HG03196 (cell line): ENCODE data around the gene GYPE.
"Not testable (repeated sequence)": the region's sequence is repeated elsewhere in the genome, so short reads cannot be mapped to it uniquely, and the experiment has no call there.

Source experiments
- ATAC-seq: cut with Tn5 transposase; IDR thresholded peaks from one replicate; pipeline ENCODE4 v1.9.1; 2021; ENCODE audit not compliant: unreplicated experiment

GYPE gene

DNA sequence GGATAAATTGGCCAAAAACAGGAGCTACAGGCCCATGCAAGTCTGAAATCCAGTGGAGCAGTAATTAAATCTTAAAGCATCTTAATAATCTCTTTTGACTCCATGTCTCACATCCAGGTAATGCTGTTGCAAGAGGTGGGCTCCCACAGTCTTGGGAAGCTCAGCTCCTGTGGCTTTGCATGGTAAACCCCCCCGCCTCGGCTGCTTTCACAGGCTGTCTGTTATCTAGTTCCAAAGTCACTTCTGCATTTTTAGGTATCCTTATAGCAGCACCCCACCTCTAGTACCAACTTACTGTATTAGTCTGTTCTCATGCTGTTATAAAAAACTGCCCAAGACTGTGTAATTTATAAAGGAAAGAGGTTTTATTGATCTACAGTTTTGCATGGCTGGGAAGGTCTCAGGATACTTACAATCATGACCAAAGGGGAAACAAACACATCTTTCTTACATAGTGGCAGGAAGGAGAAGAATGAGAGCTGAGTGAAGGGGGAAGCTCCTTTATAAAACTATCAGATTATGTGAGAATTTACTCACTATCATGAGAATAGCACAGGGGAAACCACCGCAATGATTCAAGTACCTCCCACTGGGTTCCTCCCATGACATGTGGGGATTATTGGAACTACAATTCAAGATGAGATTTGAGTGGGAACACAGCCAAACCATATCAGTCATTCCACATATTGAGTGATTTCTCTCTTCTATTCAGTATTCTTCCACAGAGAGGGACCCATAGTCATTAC, 34.7 kb downstream of the GYPE start:
- not testable (repeated sequence) for ATAC-seq

DNA sequence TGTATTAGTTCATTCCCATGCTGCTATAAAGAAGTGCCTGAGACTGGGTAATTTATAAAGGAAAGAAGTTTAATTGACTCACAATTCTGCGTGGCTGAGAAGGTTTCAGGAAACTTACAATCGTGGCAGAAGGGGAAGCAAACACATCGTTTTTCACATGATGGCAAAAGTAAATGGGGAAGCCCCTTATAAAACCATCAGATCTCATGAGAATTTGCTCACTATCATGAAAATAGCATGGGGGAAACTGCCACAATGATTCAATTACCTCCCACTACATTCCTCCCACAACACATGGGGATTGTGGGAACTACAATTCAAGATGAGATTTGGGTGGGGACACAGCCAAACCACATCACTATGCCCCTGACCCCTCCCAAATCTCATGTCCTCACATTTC, 35.4 kb downstream of the GYPE start:
- not testable (repeated sequence) for ATAC-seq

DNA sequence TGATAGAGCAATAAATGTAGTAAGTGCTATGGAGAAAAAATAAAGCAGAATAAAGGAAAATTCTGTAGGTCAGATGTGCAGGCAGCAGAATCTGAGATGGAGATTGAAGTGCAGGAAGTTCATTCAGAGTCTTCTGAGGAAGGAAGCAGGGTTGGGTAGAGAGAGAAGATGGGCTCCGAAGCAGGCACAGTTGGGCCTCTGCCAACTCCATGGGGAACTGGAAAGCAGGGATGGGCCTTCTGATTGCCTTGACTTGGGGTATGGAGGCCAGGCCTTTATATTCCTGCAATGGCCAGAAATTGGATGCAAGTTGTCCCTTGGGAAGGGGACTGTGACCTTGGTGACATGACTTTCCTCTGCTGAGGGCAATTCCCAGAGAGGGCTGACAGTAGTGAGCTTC, 42.6 kb downstream of the GYPE start:
- not testable (repeated sequence) for ATAC-seq

DNA sequence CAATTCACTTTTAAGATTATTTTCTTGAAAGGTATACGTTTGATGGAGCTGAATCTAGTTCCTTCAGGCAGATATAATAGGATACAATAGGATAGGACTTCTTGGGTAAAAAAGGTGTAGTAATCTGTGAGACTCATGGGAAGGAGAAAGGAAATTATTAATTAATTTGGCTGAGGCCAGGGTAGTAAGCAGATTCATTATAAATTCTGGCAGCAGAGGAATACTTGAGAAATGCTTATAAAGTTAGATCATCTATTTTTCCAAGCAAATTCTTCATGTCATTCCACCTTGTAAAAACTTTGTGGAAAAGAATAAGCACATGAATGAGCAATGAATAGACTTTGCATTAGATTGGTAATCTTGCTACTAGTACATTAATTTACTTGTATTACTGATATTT, 46.9 kb downstream of the GYPE start:
- ATAC-seq = no peak

DNA sequence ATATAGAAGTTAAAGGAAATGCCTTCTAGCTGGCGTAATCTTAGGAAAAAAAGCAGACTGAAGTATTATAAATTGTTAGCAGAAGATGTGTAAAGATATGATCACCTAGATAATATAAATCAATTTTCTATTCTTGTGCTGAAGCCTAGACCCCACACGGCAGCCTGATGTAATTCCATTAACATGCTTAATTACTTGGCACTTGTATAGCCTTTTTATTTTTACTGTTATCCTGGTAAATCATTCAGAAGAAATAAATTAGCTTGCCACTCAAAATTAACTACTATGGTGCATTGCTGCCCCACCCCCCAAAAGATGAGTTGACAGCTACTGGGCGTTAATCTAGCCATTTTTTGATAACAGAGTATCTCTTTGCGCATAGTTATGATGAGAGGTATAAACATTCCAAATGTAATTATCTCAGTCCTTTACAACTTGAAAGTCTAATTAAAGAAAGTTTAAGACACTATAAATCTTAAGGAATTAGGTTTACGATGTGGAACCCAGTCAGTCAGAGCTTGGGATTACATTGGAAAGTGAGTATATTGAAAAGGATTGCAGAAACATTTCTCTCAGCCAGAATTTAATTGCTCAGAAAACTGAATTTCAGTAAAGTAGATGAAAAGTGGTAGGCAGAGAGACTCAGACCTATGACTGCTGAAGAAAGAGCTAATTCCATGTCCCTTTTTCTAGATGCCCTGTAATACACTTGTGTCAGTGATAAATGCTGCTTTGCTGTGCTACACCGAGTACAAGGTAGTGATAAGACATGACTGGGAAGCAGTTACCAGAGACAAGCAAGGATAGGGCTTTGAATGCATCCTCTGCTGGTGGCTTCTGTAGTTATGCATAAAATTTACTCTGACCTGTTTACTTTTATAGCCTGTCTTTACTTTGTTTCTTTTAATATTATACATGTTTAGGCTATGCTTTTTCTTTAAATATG, 47.7 kb downstream of the GYPE start:
- ATAC-seq = not testable (repeated sequence)

DNA sequence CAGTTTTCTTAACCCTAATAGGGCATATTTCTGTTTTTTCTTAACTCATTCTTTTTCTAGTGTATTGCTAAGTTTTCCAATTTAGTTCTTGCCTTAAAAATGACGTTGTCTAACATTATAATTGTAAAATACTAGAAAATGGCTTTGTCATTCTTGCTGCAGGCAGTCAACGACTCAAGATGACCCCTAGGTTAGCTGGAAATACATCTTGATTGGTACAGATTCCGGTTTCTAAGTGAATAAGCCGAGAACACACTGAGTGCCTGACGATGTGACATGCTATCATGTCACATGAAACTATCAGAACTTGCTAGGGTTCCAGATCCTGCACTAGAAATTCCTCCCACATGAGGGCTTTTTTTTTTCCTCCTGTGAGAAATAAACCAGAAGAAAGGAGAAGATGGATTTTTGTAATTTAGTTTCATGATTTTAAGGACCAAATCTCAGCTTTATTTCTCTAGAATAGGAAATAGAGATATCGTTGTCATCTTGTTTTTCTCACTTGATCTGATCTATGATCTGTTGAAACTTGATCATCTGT, 49.3 kb downstream of the GYPE start:
- ATAC-seq = not testable (repeated sequence)

DNA sequence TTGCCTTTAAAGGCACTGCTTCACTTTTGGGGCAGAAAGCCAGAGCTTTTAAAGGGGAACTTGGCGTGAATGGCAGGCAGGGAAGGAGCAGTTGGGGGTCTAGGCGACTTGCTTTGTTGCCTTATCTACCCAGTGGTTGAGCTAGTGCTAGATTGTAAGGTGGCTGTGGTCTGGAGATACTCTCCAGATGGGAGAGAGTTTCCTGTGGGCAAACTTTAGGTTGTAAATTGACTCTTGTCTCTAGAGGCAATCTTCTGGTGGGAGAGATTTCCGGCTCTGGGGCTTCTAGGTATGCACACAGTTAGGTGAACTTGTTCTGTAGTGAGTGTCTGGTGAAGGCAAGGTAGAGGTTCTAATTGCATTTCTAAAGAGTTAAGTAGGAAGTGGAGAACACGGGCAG, 50.7 kb downstream of the GYPE start:
- ATAC-seq = not testable (repeated sequence)

DNA sequence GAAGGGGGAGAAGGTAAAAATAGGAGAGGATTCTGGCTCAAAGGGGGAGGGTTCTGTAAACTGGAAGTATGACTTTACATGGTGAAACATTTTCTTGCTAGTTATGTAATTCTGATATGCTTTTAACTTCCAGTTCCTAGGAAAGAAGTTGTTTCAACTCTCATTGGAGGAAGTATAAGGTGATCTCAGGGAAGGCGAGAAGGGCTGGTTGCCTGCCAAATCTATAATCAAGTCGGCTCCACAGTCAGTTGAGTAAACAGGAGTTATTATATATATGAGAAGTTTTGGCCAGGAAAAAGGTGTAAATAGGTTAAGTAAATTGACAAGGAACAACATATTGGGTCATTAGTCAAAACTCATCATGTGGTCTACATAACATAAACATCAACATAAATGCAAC, 56.1 kb downstream of the GYPE start:
- ATAC-seq = not testable (repeated sequence)

DNA sequence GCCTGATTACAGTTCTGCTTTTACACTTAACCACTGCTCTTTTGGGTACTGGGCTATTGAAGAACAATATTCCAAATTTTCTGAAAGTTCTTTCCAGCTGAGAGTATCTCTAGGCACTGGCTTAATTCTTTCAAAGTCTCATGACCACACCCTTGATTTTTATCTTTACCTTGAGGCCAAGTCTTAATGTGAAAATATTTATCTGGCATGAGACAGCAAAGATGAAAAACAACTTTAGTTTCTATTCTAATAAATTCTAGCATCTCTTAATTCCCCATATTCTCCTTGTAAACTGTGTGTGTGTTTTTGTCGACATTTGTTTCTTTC, 61.9 kb downstream of the GYPE start:
- ATAC-seq = not testable (repeated sequence)

DNA sequence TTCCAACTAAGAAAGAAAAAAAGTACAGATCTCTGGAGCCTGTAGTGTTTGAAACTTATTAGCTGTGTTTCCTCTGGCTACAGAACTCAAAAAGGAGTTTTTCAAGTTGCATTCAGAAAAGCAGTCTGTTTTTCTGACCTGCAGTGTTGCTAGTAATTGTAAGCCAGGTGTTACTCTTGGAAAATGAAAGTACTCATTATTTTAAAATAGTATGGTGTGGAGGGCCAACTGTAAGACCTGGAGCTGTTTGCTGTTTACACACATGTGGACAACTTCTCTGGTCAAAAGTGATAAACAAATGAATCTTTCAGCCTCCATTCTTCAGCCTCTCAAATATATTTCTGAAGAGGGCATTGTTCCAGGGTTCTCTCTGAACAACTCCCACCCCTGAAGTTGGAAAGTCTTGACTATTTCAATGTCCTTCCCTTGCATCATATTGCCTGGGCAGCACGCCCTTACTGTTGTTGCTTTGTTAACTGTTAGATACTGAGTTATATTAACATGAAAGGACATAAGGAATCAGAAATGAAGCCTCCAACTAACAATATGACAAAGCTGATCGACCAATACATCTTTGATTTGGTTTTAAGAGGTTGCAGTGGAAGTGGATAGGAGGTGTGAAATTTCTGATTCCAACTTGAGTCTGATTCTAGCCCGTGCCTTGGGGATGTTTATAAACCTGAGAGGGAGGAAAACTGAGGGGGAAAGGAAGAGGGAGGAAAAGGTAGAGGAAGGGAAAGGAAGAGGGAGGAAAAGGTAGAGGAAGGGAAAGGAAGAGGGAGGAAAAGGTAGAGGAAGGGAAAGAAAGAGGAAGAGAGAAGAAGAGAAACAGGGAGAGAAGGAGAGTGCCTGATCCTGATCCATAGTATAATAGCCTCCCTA, 62.5 kb downstream of the GYPE start:
- ATAC-seq = not testable (repeated sequence)

DNA sequence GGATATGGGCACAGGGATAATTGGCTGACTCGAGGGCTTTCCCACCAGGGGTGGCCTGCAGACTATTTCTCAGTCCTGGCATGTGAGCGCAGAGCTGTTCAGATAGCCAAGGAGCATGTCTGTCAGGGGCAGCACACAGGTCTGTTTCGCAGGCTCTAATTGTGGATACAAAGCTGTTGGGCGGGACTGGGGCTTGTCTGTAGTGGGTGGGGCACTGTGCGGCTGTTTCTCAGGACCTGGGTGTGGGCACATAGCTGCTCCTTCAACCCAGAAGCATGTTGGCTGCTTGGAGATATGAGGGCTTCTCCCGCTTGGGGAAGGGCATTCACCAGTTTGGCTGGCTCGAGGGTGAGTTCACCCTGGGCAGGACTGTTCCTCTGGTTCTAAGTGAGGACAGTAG, 65.9 kb downstream of the GYPE start:
- ATAC-seq = not testable (repeated sequence)

DNA sequence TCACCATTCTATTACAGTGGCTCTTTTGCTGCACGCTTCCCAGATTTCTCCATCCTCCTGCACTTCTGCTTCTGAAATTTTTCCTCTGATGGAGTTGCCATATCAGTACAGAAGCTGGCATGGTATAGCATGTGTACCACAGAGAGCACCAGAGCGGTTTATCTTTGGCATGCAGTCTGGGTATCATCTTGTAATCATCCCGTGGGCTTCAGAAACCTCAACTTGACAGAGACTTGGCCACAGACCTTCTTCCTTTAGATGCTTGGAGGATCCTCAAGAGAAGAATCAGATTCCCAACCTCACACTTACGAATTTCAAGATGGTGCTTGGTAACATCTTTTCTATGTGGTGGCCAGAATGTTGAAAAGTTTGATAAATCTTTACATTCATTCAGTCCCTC, 71.2 kb downstream of the GYPE start:
- not testable (repeated sequence) for ATAC-seq

DNA sequence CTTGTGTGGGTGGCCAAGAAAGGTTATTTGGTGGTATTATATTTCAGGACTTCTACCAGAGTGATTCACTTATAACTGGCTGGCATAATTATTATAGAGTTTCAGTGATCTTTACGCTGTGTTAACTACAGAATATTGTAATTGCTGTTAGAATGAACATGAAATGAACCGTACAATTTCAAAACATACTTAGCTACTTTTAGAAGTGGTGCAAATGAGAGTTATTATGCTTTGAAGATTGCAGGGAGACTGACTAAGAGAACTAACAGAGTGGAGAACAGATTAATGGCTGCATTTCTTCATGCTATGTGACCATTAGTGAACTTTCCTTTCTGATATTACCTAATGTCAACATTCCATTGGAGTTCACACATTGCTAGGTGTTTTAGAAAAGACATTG, 71.7 kb downstream of the GYPE start:
- ATAC-seq = not testable (repeated sequence)

DNA sequence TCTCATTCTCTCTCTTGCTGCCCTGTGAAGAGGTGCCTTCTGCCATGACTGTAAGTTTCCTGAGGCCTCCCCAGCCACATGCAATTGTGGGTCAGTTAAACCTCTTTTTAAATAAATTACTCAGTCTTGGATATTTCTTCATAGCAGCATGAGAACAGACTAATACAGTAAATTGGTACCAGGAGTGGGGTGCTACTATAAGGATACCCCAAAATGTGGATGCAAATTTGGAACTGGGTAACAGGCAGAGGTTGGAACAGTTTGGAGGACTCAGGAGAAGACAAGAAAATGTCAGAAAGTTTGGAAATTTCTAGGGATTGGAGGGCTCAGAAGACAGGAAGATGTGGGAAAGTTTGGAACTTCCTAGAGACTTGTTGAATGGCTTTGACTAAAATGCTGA, 74.8 kb downstream of the GYPE start:
- not testable (repeated sequence) for ATAC-seq

DNA sequence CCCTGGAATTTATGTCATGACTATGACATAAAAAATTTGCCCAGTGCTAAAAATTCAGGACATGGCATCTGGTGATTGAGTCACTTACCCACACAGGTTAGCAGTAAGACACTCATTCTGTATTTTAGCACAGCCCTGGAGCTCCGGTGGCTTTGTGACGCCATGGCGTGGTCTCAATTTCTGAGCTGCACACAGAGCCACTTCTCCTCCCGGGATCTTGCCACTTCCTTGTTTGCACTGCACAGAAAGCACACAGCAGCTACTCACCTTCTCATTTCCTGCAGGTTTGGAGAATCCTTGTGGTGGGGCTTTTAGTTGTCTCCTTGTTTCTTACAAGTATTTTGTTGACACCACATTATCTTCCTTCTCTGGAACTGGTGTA, 76.1 kb downstream of the GYPE start:
- ATAC-seq = not testable (repeated sequence)
